ENCODE data around the gene C1QA.

- TF ChIP-seq CTCF (IDR thresholded peaks at IDR 0.05) (no peak), POLR2A (IDR thresholded peaks at IDR 0.05) (no peak)
These were observed 42.0 kb upstream of the C1QA start for GRCh38 chr1:22594396-22594795.

All from right lobe of liver (tissue), 4 donors.